OCI-LY1 (cell line): Measurements from ENCODE around the gene PLD6.

Source experiments
- H2AFZ ChIP-seq: fragments of 200-600 bp; sonication (generic), shearing (Covaris generic); 2 replicates; pipeline ENCODE4 v1.6.0; 2014; ENCODE audit warnings: antibody characterized with exemption, mild to moderate bottlenecking, low read length
- H3F3A ChIP-seq: fragments of 200-600 bp; sonication (generic), shearing (Covaris generic); 2 replicates; pipeline ENCODE4 v1.6.0; 2014; ENCODE audit warnings: mild to moderate bottlenecking, antibody characterized with exemption, low read length, moderate library complexity; ENCODE audit not compliant: insufficient read depth
- H3K27ac ChIP-seq: fragments of 200-600 bp; sonication (generic); 2 replicates; pipeline ENCODE4 v1.5.1; 2014; ENCODE audit warnings: low read length, mixed run types, mild to moderate bottlenecking, low read depth; ENCODE audit not compliant: poor library complexity, severe bottlenecking
- H3K27me3 ChIP-seq: fragments of 200-600 bp; sonication (generic); 2 replicates; pipeline ENCODE4 v1.6.0; 2014; ENCODE audit warnings: antibody characterized with exemption, mild to moderate bottlenecking, low read length, moderate library complexity; ENCODE audit not compliant: insufficient read depth
- H3K36me3 ChIP-seq: fragments of 200-600 bp; sonication (generic); 2 replicates; pipeline ENCODE4 v1.6.1; 2014; ENCODE audit warnings: mild to moderate bottlenecking, antibody characterized with exemption, low read length, moderate library complexity, mixed read lengths; ENCODE audit not compliant: insufficient read depth
- H3K4me1 ChIP-seq: fragments of 200-600 bp; sonication (generic); 2 replicates; pipeline ENCODE4 v1.5.1; 2014; ENCODE audit warnings: mild to moderate bottlenecking, low read length, moderate library complexity; ENCODE audit not compliant: insufficient read depth, severe bottlenecking
- H3K4me2 ChIP-seq: fragments of 200-600 bp; sonication (generic), shearing (Covaris generic); 2 replicates; pipeline ENCODE4 v1.6.1; 2014; ENCODE audit warnings: low read length
- H3K4me3 ChIP-seq: fragments of 200-600 bp; sonication (generic); 2 replicates; pipeline ENCODE4 v1.5.1; 2014; ENCODE audit warnings: low read length, low read depth, mild to moderate bottlenecking, mixed read lengths; ENCODE audit not compliant: poor library complexity, severe bottlenecking
- H3K79me2 ChIP-seq: fragments of 200-600 bp; shearing (Covaris generic); 2 replicates; pipeline ENCODE4 v1.6.1; 2016; ENCODE audit warnings: mixed run types, low read length, mixed read lengths; ENCODE audit not compliant: insufficient read depth
- H3K9ac ChIP-seq: fragments of 200-600 bp; sonication (generic), shearing (Covaris generic); 2 replicates; pipeline ENCODE4 v1.6.1; 2014; ENCODE audit warnings: mild to moderate bottlenecking, low read length, mixed read lengths
- H3K9me2 ChIP-seq: fragments of 200-600 bp; sonication (generic), shearing (Covaris generic); 2 replicates; pipeline ENCODE4 v1.6.1; 2014; ENCODE audit warnings: low read depth, mild to moderate bottlenecking, low read length, mixed read lengths
- H3K9me3 ChIP-seq: fragments of 200-600 bp; shearing (Covaris generic); 2 replicates; pipeline ENCODE4 v1.6.1; 2014; ENCODE audit warnings: low read length, mixed read lengths
- H4K20me1 ChIP-seq: fragments of 200-600 bp; sonication (generic), shearing (Covaris generic); 2 replicates; pipeline ENCODE4 v1.6.0; 2016; ENCODE audit warnings: mild to moderate bottlenecking, low read length; ENCODE audit not compliant: insufficient read depth
- EZH2 ChIP-seq: fragments of 200-600 bp; sonication (generic), shearing (Covaris generic); IDR thresholded peaks from 2 replicates; pipeline ENCODE4 v1.8.0; 2017; ENCODE audit warnings: borderline replicate concordance, mixed run types, mild to moderate bottlenecking, antibody characterized with exemption, low read length, moderate library complexity, mixed read lengths
- TF ChIP-seq, protein P1 (sequence below): fragments of 200-600 bp; sonication (generic), shearing (Covaris generic); IDR thresholded peaks from 2 replicates; pipeline ENCODE4 v1.5.1; 2017; ENCODE audit warnings: mild to moderate bottlenecking, antibody characterized with exemption, low read length, moderate library complexity, mixed read lengths

The PLD6 gene

DNA sequence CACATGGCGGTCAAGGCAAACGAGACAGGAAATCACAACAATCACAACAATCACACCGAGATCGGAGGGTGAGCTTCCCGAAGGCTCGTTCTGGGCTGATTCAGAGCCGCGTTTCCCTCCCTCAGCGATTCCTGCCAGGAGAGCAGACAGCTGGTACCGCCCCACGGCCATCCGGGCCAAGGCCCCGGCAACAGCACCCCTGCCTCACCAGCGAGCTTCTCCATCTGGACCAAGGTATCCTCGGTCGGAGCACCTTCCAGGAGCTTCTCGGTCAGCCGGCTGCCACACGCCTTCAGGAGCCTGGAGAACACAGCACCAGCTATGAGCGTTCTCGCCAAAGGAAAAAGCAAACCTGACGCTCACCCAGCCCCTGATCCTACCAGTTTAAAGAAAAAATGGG is 15.2 kb upstream of the PLD6 start:
- no peaks in the 10 kb centered on the region for H3K9me2 ChIP-seq
- H2AFZ ChIP-seq: no peak overlapping the region
- no peak overlapping the region for H3K4me3 ChIP-seq
- H3K27ac ChIP-seq: no peak overlapping the region
- peaks cover 69% of the 10 kb centered on the region for H3K36me3 ChIP-seq
- H3K4me2 ChIP-seq: no peak overlapping the region
- H3K79me2 ChIP-seq: no peaks in the 10 kb centered on the region
- no peak for TF ChIP-seq EZH2
- TF ChIP-seq, protein P1, sequence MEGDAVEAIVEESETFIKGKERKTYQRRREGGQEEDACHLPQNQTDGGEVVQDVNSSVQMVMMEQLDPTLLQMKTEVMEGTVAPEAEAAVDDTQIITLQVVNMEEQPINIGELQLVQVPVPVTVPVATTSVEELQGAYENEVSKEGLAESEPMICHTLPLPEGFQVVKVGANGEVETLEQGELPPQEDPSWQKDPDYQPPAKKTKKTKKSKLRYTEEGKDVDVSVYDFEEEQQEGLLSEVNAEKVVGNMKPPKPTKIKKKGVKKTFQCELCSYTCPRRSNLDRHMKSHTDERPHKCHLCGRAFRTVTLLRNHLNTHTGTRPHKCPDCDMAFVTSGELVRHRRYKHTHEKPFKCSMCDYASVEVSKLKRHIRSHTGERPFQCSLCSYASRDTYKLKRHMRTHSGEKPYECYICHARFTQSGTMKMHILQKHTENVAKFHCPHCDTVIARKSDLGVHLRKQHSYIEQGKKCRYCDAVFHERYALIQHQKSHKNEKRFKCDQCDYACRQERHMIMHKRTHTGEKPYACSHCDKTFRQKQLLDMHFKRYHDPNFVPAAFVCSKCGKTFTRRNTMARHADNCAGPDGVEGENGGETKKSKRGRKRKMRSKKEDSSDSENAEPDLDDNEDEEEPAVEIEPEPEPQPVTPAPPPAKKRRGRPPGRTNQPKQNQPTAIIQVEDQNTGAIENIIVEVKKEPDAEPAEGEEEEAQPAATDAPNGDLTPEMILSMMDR: no peak
- no peaks in the 10 kb centered on the region for H3F3A ChIP-seq
- H4K20me1 ChIP-seq: no peaks in the 10 kb centered on the region
- H3K4me1 ChIP-seq: no peaks in the 10 kb centered on the region
- H3K9me3 ChIP-seq: no peaks in the 10 kb centered on the region
- no peak overlapping the region for H3K9ac ChIP-seq
- no peaks in the 10 kb centered on the region for H3K27me3 ChIP-seq

DNA sequence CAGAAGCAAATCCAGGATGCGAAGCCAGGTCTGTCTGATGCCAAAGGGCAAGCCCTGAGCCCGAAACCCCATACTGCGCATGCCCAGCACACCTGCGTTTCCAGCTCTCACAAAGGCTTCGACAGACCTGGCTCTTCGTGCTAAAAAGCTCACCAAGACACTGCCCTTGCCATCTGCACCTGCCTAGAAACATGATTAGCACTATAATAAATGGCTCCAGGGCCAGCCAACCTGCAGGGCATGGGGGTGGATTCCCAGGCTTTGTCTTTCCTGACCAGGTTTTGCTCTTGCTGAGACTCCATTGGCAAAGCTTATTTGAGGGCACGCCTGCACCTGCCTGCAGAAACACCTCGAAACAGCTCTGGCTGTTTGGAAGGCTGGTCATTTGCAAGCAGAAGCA is 14.4 kb upstream of the PLD6 start:
- H3K4me2 ChIP-seq: no peak overlapping the region
- H4K20me1 ChIP-seq: no peaks in the 10 kb centered on the region
- no peaks in the 10 kb centered on the region for H3F3A ChIP-seq
- H3K79me2 ChIP-seq: no peaks in the 10 kb centered on the region
- H3K9me2 ChIP-seq: no peaks in the 10 kb centered on the region
- no peaks in the 10 kb centered on the region for H3K9me3 ChIP-seq
- no peak overlapping the region for H3K9ac ChIP-seq
- H3K36me3 ChIP-seq: peaks cover 69% of the 10 kb centered on the region
- H3K27ac ChIP-seq: no peak overlapping the region
- no peaks in the 10 kb centered on the region for H3K27me3 ChIP-seq
- no peak for TF ChIP-seq EZH2
- TF ChIP-seq, protein P1: no peak
- H2AFZ ChIP-seq: no peak overlapping the region
- H3K4me1 ChIP-seq: no peaks in the 10 kb centered on the region
- H3K4me3 ChIP-seq: no peak overlapping the region

DNA sequence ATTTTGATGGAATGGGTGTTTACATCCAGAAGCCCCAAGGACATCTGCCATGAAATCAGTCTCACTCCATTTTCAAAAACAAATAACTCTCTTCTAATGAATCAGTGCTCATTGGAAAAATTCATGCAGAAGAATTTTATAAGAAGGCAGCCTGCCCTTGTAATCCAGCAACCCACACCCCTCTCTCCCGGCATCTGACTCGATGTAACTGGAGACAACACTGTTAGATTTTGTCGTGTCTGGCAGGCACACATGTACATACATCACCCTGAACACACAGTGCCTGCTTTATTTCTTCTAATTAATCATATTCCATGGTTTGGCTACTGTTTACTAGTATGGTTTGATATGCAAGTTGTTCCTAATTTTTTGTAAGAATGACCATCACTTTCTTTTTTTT is 11.9 kb upstream of the PLD6 start:
- H3K36me3 ChIP-seq: peaks cover 56% of the 10 kb centered on the region

More for the DNA sequence above, 11.9 kb upstream of the PLD6 start:
- Histone ChIP-seq H3F3A (no peaks in the 10 kb centered on the region), H4K20me1 (no peaks in the 10 kb centered on the region), H3K79me2 (no peaks in the 10 kb centered on the region), H3K27me3 (no peaks in the 10 kb centered on the region), H3K4me2 (no peak overlapping the region), H3K9me3 (no peaks in the 10 kb centered on the region), H3K9me2 (no peaks in the 10 kb centered on the region), H2AFZ (no peak overlapping the region), H3K27ac (no peak overlapping the region), H3K4me1 (no peaks in the 10 kb centered on the region), H3K4me3 (no peak overlapping the region), H3K9ac (no peak overlapping the region)
- TF ChIP-seq, protein P1: no peak
- no peak for TF ChIP-seq EZH2
